Measurements from ENCODE around the gene DDX10.

DDX10 gene

DNA sequence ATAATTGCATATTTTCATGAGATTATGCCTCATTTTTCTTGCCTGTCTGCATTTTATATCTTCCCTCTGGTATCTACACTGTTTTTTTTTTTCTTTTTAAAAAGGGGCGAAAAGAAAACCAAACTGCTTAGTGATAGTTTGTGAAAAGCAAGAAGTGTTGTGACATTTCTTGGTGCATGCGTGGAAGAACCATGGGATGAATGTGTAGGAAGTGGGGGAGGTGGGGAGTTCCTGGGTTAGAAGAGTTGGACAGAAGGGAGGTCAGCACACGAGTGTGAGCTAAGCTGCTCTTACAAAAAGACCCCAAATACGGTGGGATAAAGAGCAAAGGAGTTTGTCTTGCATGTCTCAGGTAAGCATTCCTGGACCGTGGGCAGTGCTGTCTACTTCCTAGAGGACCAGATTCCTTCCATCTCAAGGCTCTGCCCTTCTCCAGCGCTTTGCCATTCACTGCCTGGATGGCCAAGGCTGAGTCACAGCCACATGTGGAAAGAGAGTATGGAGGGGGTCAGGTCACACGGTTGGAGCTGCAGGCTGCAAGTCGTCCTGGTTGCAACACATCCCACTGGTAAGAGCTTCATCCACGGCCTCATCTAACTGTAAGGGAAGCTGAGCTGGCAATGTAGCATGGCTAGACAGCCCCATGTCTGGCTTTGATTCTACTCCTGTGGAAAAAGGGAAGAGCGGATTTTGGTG, 300.6 kb downstream of the DDX10 start:
- Histone ChIP-seq H3K4me3 (ENCODE audit: low read length in 2 of 2) (no peak overlapping the region), H3K79me1 (ENCODE audit: low read depth, low read length) (no peaks in the 10 kb centered on the region), H2BK12ac (ENCODE audit: low read length) (no peak overlapping the region), H3K23ac (ENCODE audit: low read depth, low read length, poor library complexity) (no peak overlapping the region), H3K27me3 (ENCODE audit: control insufficient read depth in 3 of 3, insufficient read depth in 3 of 3, low read depth in 1 of 3, low read length in 3 of 3) (no peaks in the 10 kb centered on the region), H2BK15ac (ENCODE audit: low read length) (no peak overlapping the region), H3K14ac (ENCODE audit: low read length) (no peak overlapping the region), H3K18ac (ENCODE audit: low read length) (no peak overlapping the region), H3K9me3 (replicated peaks in 1 of 2; ENCODE audit: control insufficient read depth in 2 of 2, insufficient read depth in 1 of 2, low read depth in 1 of 2, low read length in 2 of 2) (no peaks in the 10 kb centered on the region), H3K36me3 (replicated peaks in 1 of 2; ENCODE audit: control insufficient read depth in 2 of 2, insufficient read depth in 2 of 2, low read length in 2 of 2) (no peaks in the 10 kb centered on the region), H2AK5ac (ENCODE audit: low read depth, low read length) (no peak overlapping the region), H3K4me1 (ENCODE audit: control insufficient read depth in 2 of 2, insufficient read depth in 1 of 2, low read depth in 1 of 2, low read length in 2 of 2) (peaks cover 1 to 2% of the 10 kb centered on the region in 2 donors), H3K9ac (ENCODE audit: low read depth, low read length, poor library complexity) (no peak overlapping the region), H4K8ac (ENCODE audit: low read depth, low read length) (no peak overlapping the region), H2BK120ac (ENCODE audit: low read depth, low read length) (no peak overlapping the region), H3K27ac (replicated peaks; ENCODE audit: low read length) (no peak overlapping the region), H3K4ac (ENCODE audit: low read length) (no peak overlapping the region), H4K91ac (ENCODE audit: low read depth, low read length, poor library complexity) (no peak overlapping the region), H2BK5ac (ENCODE audit: low read length) (no peak overlapping the region), H2AFZ (ENCODE audit: low read length) (no peak overlapping the region), H3K4me2 (ENCODE audit: insufficient read depth, low read length, poor library complexity, severe bottlenecking) (no peak overlapping the region)
- WGBS, 2 donors (ENCODE audit: extremely low coverage in 2 of 2, insufficient read length in 2 of 2, insufficient replicate concordance in 1 of 2): no CpG with 5 or more reads among the region's 10 CpGs
- no peak for DNase-seq (ENCODE audit: low spot score)

DNA sequence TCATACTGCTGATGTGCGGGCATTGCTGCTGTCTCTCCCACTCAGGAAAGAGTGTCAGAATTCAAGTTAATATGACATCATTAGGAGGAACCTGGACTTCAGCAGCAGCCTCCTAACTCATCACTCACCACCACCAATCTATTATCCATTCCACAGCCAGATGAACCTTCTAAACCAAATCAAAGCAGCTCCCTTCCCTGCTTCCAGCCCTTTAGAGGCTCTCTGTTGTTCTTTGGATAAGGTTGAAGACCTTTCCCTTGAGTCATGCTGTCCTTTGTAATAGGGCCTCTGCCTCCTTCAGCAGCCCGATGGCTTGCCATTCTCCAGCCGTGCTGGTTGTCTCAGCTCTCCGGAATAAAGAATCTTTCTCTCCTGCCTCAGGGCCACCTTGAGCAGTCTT, 301.3 kb downstream of the DDX10 start:
- no peak for DNase-seq (ENCODE audit: low spot score)
- no peak overlapping the region for H2BK15ac ChIP-seq (ENCODE audit: low read length)
- H3K18ac ChIP-seq (ENCODE audit: low read length): no peak overlapping the region
- H2BK120ac ChIP-seq (ENCODE audit: low read depth, low read length): no peak overlapping the region
- no peak overlapping the region for H3K4ac ChIP-seq (ENCODE audit: low read length)
- H2BK12ac ChIP-seq (ENCODE audit: low read length): no peak overlapping the region
- no peaks in the 10 kb centered on the region for H3K9me3 ChIP-seq (replicated peaks in 1 of 2; ENCODE audit: control insufficient read depth in 2 of 2, insufficient read depth in 1 of 2, low read depth in 1 of 2, low read length in 2 of 2)
- no peak overlapping the region for H2BK5ac ChIP-seq (ENCODE audit: low read length)
- H3K36me3 ChIP-seq (replicated peaks in 1 of 2; ENCODE audit: control insufficient read depth in 2 of 2, insufficient read depth in 2 of 2, low read length in 2 of 2): no peaks in the 10 kb centered on the region
- no peak overlapping the region for H4K91ac ChIP-seq (ENCODE audit: low read depth, low read length, poor library complexity)
- H2AFZ ChIP-seq (ENCODE audit: low read length): no peak overlapping the region
- H3K27ac ChIP-seq (replicated peaks; ENCODE audit: low read length): no peak overlapping the region
- no peaks in the 10 kb centered on the region for H3K79me1 ChIP-seq (ENCODE audit: low read depth, low read length)
- H3K23ac ChIP-seq (ENCODE audit: low read depth, low read length, poor library complexity): no peak overlapping the region
- no peaks in the 10 kb centered on the region for H3K4me1 ChIP-seq (ENCODE audit: control insufficient read depth in 2 of 2, insufficient read depth in 1 of 2, low read depth in 1 of 2, low read length in 2 of 2)
- H3K9ac ChIP-seq (ENCODE audit: low read depth, low read length, poor library complexity): no peak overlapping the region
- no peak overlapping the region for H3K14ac ChIP-seq (ENCODE audit: low read length)
- H3K4me2 ChIP-seq (ENCODE audit: insufficient read depth, low read length, poor library complexity, severe bottlenecking): no peak overlapping the region
- H3K27me3 ChIP-seq (ENCODE audit: control insufficient read depth in 3 of 3, insufficient read depth in 3 of 3, low read depth in 1 of 3, low read length in 3 of 3): no peaks in the 10 kb centered on the region
- H3K4me3 ChIP-seq (ENCODE audit: low read length in 2 of 2): no peak overlapping the region
- no peak overlapping the region for H4K8ac ChIP-seq (ENCODE audit: low read depth, low read length)
- no CpG with 5 or more reads among the region's 4 CpGs for WGBS, 2 donors (ENCODE audit: extremely low coverage in 2 of 2, insufficient read length in 2 of 2, insufficient replicate concordance in 1 of 2)
- H2AK5ac ChIP-seq (ENCODE audit: low read depth, low read length): no peak overlapping the region

DNA sequence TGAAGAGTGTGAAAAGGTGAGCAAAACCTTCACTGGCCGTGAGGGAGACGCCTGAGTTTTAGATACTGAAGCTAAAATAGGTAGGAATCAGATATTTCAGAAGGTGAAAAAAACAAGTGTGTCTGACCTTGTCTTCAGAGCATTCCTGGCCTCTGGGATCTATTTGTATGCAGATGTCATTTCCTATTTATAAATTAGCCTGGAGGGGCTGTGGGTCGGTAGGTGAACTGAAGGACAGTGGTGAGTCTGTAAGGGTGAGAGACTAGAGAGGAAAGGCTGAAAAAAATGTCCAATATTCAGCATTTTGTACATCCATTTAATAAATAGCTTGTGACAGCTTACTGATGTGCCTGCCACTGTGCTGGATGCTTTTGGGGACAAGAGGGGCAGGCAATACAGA, 302.1 kb downstream of the DDX10 start:
- Histone ChIP-seq H4K8ac (ENCODE audit: low read depth, low read length) (no peak overlapping the region), H3K27me3 (ENCODE audit: control insufficient read depth in 3 of 3, insufficient read depth in 3 of 3, low read depth in 1 of 3, low read length in 3 of 3) (no peaks in the 10 kb centered on the region), H3K9me3 (replicated peaks in 1 of 2; ENCODE audit: control insufficient read depth in 2 of 2, insufficient read depth in 1 of 2, low read depth in 1 of 2, low read length in 2 of 2) (no peaks in the 10 kb centered on the region), H3K4me2 (ENCODE audit: insufficient read depth, low read length, poor library complexity, severe bottlenecking) (no peak overlapping the region), H3K23ac (ENCODE audit: low read depth, low read length, poor library complexity) (no peak overlapping the region), H2BK12ac (ENCODE audit: low read length) (no peak overlapping the region), H3K4me3 (ENCODE audit: low read length in 2 of 2) (no peak overlapping the region), H3K9ac (ENCODE audit: low read depth, low read length, poor library complexity) (no peak overlapping the region), H3K36me3 (replicated peaks in 1 of 2; ENCODE audit: control insufficient read depth in 2 of 2, insufficient read depth in 2 of 2, low read length in 2 of 2) (no peaks in the 10 kb centered on the region), H4K91ac (ENCODE audit: low read depth, low read length, poor library complexity) (no peak overlapping the region), H3K4ac (ENCODE audit: low read length) (no peak overlapping the region), H2BK120ac (ENCODE audit: low read depth, low read length) (no peak overlapping the region), H2AFZ (ENCODE audit: low read length) (no peak overlapping the region), H2BK5ac (ENCODE audit: low read length) (no peak overlapping the region), H3K4me1 (ENCODE audit: control insufficient read depth in 2 of 2, insufficient read depth in 1 of 2, low read depth in 1 of 2, low read length in 2 of 2) (no peaks in the 10 kb centered on the region), H3K14ac (ENCODE audit: low read length) (no peak overlapping the region), H2AK5ac (ENCODE audit: low read depth, low read length) (no peak overlapping the region), H3K79me1 (ENCODE audit: low read depth, low read length) (no peaks in the 10 kb centered on the region), H3K27ac (replicated peaks; ENCODE audit: low read length) (no peak overlapping the region), H2BK15ac (ENCODE audit: low read length) (no peak overlapping the region), H3K18ac (ENCODE audit: low read length) (no peak overlapping the region)
- WGBS, 2 donors (ENCODE audit: extremely low coverage in 2 of 2, insufficient read length in 2 of 2, insufficient replicate concordance in 1 of 2): no CpG with 5 or more reads among the region's 3 CpGs
- no peak for DNase-seq (ENCODE audit: low spot score)

DNA sequence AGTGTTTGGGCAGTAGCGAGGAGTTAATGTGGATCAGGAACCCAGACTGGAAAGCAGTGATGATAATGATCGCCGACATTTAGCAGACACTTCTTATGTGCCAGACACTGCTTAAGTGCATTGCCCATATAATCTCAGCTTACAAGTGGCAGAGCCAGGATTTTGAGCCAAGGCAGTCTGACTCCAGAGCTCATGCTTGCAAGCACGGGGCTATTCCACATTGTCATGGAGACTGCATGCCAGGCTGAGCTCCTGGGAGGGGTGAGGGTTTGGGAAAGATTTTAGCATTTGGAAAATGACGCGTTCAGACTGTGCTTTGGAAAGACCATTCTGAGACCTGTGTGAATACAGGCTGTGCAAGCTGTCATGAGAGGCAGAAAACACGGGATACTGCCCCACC, 302.7 kb downstream of the DDX10 start:
- Histone ChIP-seq H3K4me1 (ENCODE audit: control insufficient read depth in 2 of 2, insufficient read depth in 1 of 2, low read depth in 1 of 2, low read length in 2 of 2) (no peaks in the 10 kb centered on the region), H3K79me1 (ENCODE audit: low read depth, low read length) (no peaks in the 10 kb centered on the region), H2BK120ac (ENCODE audit: low read depth, low read length) (no peak overlapping the region), H2AFZ (ENCODE audit: low read length) (no peak overlapping the region), H3K27ac (replicated peaks; ENCODE audit: low read length) (no peak overlapping the region), H2BK5ac (ENCODE audit: low read length) (no peak overlapping the region), H3K18ac (ENCODE audit: low read length) (no peak overlapping the region), H3K4me3 (ENCODE audit: low read length in 2 of 2) (no peak overlapping the region), H2BK15ac (ENCODE audit: low read length) (no peak overlapping the region), H4K8ac (ENCODE audit: low read depth, low read length) (no peak overlapping the region), H3K9ac (ENCODE audit: low read depth, low read length, poor library complexity) (no peak overlapping the region), H3K14ac (ENCODE audit: low read length) (no peak overlapping the region), H4K91ac (ENCODE audit: low read depth, low read length, poor library complexity) (no peak overlapping the region), H3K4me2 (ENCODE audit: insufficient read depth, low read length, poor library complexity, severe bottlenecking) (no peak overlapping the region), H2BK12ac (ENCODE audit: low read length) (no peak overlapping the region), H3K27me3 (ENCODE audit: control insufficient read depth in 3 of 3, insufficient read depth in 3 of 3, low read depth in 1 of 3, low read length in 3 of 3) (no peaks in the 10 kb centered on the region), H3K4ac (ENCODE audit: low read length) (no peak overlapping the region), H3K9me3 (replicated peaks in 1 of 2; ENCODE audit: control insufficient read depth in 2 of 2, insufficient read depth in 1 of 2, low read depth in 1 of 2, low read length in 2 of 2) (no peaks in the 10 kb centered on the region), H3K36me3 (replicated peaks in 1 of 2; ENCODE audit: control insufficient read depth in 2 of 2, insufficient read depth in 2 of 2, low read length in 2 of 2) (no peaks in the 10 kb centered on the region), H3K23ac (ENCODE audit: low read depth, low read length, poor library complexity) (no peak overlapping the region), H2AK5ac (ENCODE audit: low read depth, low read length) (no peak overlapping the region)
- DNase-seq (ENCODE audit: low spot score): no peak
- no CpG with 5 or more reads among the region's 7 CpGs for WGBS, 2 donors (ENCODE audit: extremely low coverage in 2 of 2, insufficient read length in 2 of 2, insufficient replicate concordance in 1 of 2)

All from neuronal stem cell (in vitro differentiated cells).